SK-N-DZ (cell line): ENCODE data around the gene CLDN5. TPM values are rescaled to one million over a fixed set of nuclear protein-coding genes. Genes with fewer than 3 reads are reported as not detected.

Experiments
- DNase-seq: peaks from one replicate; pipeline ENCODE4 v3.0.0-alpha.2; 2015; ENCODE audit warnings: low spot score
- polyA plus RNA-seq, 2 experiments: library from polyadenylated mRNA; depleted of rRNA; stranded (reverse); fragments of >200 nt; gene quantifications; 2 replicates each; pipeline ENCODE4 v1.2.3, GENCODE V29; 2014

The CLDN5 gene
- polyA plus RNA-seq (2014; cell fraction: cytosol; rRNA removed): 4.0 and 5.3 TPM in 2 replicates
- polyA plus RNA-seq (2014; cell fraction: nucleus; rRNA removed): 3.8 and 4.5 TPM in 2 replicates

GRCh38 chr22:19524170-19525115, at the start of gene CLDN5:
CLDN5 (minus strand) TSS chr22:19524410; CDS start chr22:19524255, 155 bp downstream.
- peak; percentile 57 for DNase-seq

GRCh38 chr22:19571995-19572394, 47.8 kb upstream of the CLDN5 start:
- no peak for DNase-seq

GRCh38 chr22:19571207-19571795, 47.1 kb upstream of the CLDN5 start:
- no peak for DNase-seq

GRCh38 chr22:19569976-19570375, 45.8 kb upstream of the CLDN5 start:
- DNase-seq: no peak

GRCh38 chr22:19569276-19569640, 45.0 kb upstream of the CLDN5 start:
- no peak for DNase-seq

- DNase-seq: no peak
Measured at GRCh38 chr22:19568337-19569275, 44.4 kb upstream of the CLDN5 start.

DNA sequence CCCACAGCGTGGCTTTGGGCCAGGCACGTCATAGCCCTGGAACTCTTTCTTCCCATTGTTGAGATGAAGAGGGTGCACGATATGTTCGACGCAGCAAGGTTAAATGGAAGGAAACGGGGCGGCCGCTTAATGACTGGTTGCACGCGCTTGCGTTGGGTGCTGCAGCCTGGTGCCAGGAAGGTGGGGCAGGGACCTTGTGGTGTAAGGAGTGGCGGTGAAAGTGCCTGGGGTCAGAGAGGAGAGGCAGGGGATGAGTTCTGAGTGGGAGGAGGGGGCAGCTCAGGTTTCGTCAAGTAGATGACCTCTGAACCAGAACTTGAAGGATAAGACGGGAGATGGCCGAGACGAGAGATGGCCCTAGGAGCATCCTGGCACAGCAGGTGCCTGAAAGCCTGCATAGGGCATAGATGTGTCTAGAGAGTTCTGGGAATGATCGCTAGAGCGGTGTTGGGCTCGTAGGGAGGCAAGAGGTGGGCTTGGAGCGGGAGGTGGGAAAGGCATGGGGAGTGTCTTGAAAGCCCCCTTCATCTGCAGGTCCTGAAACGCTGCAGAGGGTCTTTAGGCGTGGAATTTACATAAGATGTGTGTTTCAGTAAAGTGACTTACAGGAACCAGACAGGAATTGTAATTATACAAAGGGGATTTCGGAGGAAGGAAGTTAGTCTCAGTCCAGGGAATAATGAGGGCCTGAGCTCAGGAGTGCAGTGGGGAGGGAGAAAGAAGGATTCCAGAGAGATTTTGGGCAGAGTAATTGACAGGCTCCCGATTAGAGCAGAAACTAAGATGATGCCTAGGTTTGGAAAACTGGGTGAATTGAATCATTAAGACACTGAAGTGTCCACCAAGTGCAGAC, 43.2 kb upstream of the CLDN5 start:
- DNase-seq: no peak

DNA sequence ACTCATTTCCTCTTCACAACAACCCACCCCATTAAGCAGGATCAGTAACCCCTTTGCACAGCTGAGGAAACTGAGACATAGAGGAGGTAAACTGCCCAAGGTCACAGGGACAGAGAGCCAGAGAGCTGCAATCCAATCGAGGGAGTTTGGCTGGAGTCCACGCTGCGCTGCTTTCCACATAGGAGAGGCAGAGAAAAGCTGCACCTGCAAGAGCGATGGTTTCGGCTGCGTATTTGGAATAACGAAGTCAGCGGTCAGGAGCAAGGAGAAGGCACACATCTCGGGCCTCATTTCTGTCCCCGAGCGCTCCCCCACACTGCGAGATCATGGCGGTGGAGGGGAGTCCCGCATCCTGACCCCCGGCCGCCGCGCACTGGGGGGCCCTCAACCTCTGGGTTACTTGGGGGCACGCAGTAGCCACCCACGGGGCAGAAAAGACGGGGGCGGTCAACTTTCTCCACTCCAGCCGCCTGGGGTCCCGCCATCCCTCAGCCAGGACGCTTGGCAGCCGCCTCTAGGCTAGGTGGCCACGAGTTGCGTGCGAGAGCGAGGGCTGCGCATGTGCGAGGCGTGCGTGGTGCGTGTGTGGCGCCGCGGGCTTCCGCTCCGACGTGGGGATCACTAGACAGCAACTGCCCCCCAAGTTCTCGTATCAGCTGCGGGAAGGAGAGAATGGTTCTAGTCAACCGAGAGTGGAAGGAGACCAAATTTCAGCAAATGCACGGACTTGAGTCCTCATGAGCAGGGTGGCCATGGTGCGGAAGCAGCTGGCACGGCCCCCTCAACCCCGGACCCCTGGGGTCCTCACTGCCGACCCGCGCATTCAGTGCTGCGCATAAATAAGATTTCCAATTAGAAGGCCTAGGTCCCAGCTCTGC, 42.3 kb upstream of the CLDN5 start:
- no peak for DNase-seq

GRCh38 chr22:19565382-19566278, 41.4 kb upstream of the CLDN5 start:
- no peak for DNase-seq

- DNase-seq: no peak
Measured at GRCh38 chr22:19559956-19560355, 35.7 kb upstream of the CLDN5 start.

GRCh38 chr22:19559324-19559811, 35.2 kb upstream of the CLDN5 start:
- DNase-seq: no peak

GRCh38 chr22:19556963-19557545, 32.8 kb upstream of the CLDN5 start:
- no peak for DNase-seq

DNA sequence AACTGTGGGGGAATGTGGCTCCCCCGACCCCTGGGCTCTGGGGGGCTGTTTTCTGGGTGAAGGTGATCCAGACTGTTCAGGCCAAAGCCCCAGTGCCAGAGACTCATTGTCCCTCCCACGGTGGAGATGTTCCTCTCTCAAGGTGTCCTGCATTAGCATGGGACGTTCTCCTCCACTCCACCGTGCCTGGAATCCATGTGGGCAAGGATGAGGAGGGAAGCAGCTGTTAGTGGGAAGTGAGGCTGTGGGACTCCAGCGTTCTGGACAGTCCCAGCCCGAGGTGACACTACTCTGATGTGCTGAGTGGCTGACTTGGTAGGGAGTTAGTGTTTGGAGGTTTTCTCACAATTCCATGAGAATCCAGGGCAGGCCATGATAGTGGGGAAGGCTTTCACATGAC, 31.4 kb upstream of the CLDN5 start:
- no peak for DNase-seq

DNA sequence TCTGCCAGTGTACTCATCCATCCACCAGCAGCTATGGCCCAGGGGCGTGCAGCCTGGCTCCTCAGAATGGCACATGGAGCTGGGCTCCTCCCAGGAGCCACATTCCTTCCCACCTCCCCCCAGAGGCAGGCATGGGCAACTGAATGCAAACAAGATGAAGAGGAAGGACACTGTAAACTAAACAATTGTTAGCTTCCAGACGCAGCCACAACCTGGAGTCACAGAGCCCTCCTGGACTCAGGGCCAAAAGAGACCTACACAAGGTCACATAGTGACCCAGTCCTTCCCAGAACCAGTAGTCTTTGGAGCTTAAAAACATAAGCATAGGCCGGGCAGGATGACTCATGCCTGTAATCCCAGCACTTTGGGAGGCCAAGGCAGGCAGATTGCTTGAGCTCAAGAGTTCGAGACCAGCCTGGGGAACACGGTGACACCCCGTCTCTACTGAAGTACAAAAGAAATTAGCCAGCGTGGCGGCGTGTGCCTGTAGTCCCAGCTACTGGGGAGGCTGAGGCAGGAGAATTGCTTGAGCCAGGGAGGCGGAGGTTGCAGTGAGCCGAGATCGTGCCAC, 30.7 kb upstream of the CLDN5 start:
- DNase-seq: no peak

DNA sequence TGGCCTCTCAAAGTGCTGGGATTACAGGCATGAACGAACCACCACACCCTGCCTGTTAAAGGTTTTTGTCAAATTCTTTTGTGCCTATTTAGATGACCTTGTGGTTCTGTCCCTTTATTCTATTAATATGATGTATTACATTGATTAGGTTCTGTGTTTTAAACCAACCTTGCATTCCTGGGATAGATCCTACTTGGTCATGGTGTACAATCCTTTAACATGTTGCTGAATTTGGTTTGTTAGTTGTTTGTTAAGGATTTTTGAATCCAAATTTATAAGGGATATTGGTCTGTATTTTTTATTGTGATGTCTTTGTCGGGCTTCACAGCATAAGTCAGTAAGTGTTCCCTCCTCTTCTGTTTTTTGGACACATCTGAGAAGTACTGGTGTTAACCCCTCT, 29.0 kb upstream of the CLDN5 start:
- no peak for DNase-seq

- DNase-seq: no peak
Measured at GRCh38 chr22:19550382-19550781, 26.2 kb upstream of the CLDN5 start.

- no peak for DNase-seq
Measured at GRCh38 chr22:19549428-19549827, 25.2 kb upstream of the CLDN5 start.

DNA sequence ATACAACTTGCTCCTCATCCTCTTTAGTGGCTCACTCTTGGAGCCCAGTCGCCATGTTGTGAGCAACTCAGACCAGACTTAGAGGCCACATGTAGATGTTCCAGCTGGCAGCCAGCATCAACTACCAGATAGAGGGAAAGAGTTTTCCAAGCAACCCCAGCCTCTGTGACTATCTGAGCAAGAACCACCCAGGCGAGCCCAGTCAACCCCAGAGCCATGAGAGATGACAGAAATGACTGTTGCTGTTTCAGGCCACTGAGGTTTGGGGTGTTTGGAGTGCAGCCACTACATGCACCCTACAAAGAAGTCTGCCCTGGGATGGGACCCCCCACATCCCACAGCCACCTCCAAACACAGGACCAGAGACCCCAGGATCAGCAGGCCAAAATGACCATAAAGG, 24.8 kb upstream of the CLDN5 start:
- no peak for DNase-seq
